ENCODE results near the gene VSIR. TPM values are rescaled to one million over a fixed set of nuclear protein-coding genes. Genes with fewer than 3 reads are reported as not detected.

The VSIR gene
- total RNA-seq, 1 experiment from 2014 or later, result 18.5 TPM

DNA sequence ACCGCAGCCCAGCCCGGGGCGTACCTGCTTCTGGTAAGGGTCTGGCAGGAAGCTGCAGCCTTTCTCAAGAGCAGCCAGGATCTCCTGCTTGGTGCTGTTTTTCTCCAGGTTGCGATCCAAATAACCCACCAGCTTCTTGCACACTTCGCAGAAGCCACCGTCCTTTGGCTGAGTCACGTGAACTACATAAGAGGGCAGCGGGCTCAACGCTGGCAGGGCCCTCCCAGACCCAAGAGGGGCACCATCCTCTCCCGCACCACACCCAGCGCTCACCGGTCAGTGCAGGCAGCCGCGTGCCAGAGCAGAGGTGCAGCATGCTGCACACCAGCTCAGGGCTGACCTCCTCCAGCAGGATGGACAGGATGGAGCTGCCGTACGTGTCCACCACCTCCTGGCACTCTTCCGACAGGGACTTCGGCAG is 46.1 kb upstream of the VSIR start:
- Histone ChIP-seq H3K27me3 (ENCODE audit: insufficient read depth, low read length) (no peaks in the 10 kb centered on the region), H3K9me3 (ENCODE audit: control insufficient read depth in 1 of 2, insufficient read depth in 1 of 2, low read depth in 1 of 2, low read length in 2 of 2) (no peaks in the 10 kb centered on the region), H3K79me2 (ENCODE audit: insufficient read depth, low read length) (no peaks in the 10 kb centered on the region), H3K4me1 (ENCODE audit: control insufficient read depth in 1 of 2, insufficient read depth in 2 of 2, low read length in 2 of 2) (no peaks in the 10 kb centered on the region), H3K9ac (ENCODE audit: low read length) (no peak overlapping the region), H3K27ac (ENCODE audit: low read depth, low read length) (no peak overlapping the region), H2AFZ (ENCODE audit: low read depth, low read length, poor library complexity, severe bottlenecking) (no peak overlapping the region), H3K4me3 (replicated peaks in 1 of 2; ENCODE audit: low read depth in 1 of 2, low read length in 2 of 2) (no peak overlapping the region), H4K20me1 (ENCODE audit: insufficient read depth) (no peaks in the 10 kb centered on the region), H3K36me3 (ENCODE audit: control insufficient read depth in 1 of 2, insufficient read depth in 2 of 2, low read length in 2 of 2) (peaks cover 24 to 56% of the 10 kb centered on the region in 2 experiments), H3K4me2 (ENCODE audit: low read length) (no peak overlapping the region), H3K9me2 (ENCODE audit: insufficient read depth) (no peaks in the 10 kb centered on the region)
- DNase-seq (ENCODE audit: low read depth, low spot score) (no peak), ATAC-seq (no peak)
- no TSS peak for BruUV-seq (replicated peaks)
- no peak for TF ChIP-seq ZFX (IDR thresholded peaks at IDR 0.05)
- TF ChIP-seq, protein P1, sequence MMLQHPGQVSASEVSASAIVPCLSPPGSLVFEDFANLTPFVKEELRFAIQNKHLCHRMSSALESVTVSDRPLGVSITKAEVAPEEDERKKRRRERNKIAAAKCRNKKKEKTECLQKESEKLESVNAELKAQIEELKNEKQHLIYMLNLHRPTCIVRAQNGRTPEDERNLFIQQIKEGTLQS (IDR thresholded peaks at IDR 0.05), result no peak
- no peak for TF ChIP-seq FOSL1 (IDR thresholded peaks at IDR 0.05; ENCODE audit: low read depth)
- TF ChIP-seq TCF7L2 (IDR thresholded peaks at IDR 0.05; ENCODE audit: borderline replicate concordance, extremely low read depth, insufficient read depth, insufficient read length), result no peak
- intact Hi-C loops (cut with micrococcal nuclease), result no loop called here
- RAD21 ChIA-PET (ENCODE audit: low non-redundant PET in 1 of 2, low total read pairs in 2 of 2, uncharacterized antibody in 2 of 2, unreplicated experiment in 2 of 2), result no interaction called here
- CTCF ChIA-PET, result interaction anchor here (1.1 kb wide), 1 partner anchor 77 kb away, joined by 4 read pairs; no protein-coding TSS in a partner anchor
- POLR2A ChIA-PET, result no interaction called here

DNA sequence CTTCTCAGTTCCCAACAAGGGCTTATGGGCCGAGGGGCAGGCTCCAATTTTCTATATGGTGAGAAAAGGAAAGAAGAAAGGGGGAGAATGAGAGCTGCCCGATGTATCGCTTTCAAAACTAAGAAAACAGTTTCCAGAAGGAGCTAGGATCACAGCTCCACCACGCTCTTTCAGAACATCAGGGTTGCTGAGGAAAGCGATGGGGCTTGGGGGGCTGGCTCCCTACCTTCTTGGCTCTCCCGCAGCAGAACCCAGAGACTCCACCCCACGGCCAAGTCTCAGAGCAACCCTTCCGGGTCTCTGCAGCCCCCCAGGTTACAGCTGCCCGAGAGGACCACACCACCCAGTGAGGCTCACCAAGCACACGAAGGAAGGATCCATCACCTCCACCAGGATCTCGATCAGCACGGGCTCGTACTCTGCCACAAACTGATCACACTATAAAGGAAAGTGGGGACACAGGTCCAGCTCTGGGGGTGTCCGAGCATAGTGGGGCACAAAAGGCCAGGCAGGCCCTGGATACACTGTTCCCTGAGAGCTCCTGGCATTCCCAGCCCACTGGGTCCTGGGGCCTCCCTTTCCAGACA is 45.4 kb upstream of the VSIR start:
- H3K27me3 ChIP-seq (ENCODE audit: insufficient read depth, low read length), result no peaks in the 10 kb centered on the region
- no TSS peak for BruUV-seq (replicated peaks)
- H3K79me2 ChIP-seq (ENCODE audit: insufficient read depth, low read length), result no peaks in the 10 kb centered on the region
- no peaks in the 10 kb centered on the region for H4K20me1 ChIP-seq (ENCODE audit: insufficient read depth)
- no peaks in the 10 kb centered on the region for H3K4me1 ChIP-seq (ENCODE audit: control insufficient read depth in 1 of 2, insufficient read depth in 2 of 2, low read length in 2 of 2)
- peaks cover 24 to 52% of the 10 kb centered on the region in 2 experiments for H3K36me3 ChIP-seq (ENCODE audit: control insufficient read depth in 1 of 2, insufficient read depth in 2 of 2, low read length in 2 of 2)
- DNase-seq (ENCODE audit: low read depth, low spot score) (no peak), ATAC-seq (no peak)
- no peak overlapping the region for H2AFZ ChIP-seq (ENCODE audit: low read depth, low read length, poor library complexity, severe bottlenecking)
- CTCF ChIA-PET, result interaction anchor here (1.1 kb wide), 1 partner anchor 78 kb away, joined by 4 read pairs; no protein-coding TSS in a partner anchor
- intact Hi-C loops (cut with micrococcal nuclease), result no loop called here
- no peak for TF ChIP-seq TCF7L2 (IDR thresholded peaks at IDR 0.05; ENCODE audit: borderline replicate concordance, extremely low read depth, insufficient read depth, insufficient read length)
- no peak for TF ChIP-seq CBX3 (IDR thresholded peaks at IDR 0.05; ENCODE audit: low read depth)
- TF ChIP-seq ZFX (IDR thresholded peaks at IDR 0.05), result no peak
- TF ChIP-seq ELF1 (IDR thresholded peaks at IDR 0.05; ENCODE audit: borderline replicate concordance, low read depth), result no peak
- TF ChIP-seq EZH2 (IDR thresholded peaks at IDR 0.05), result no peak
- no peak for TF ChIP-seq RAD21 (IDR thresholded peaks at IDR 0.05; ENCODE audit: low read depth)
- TF ChIP-seq, protein P2, sequence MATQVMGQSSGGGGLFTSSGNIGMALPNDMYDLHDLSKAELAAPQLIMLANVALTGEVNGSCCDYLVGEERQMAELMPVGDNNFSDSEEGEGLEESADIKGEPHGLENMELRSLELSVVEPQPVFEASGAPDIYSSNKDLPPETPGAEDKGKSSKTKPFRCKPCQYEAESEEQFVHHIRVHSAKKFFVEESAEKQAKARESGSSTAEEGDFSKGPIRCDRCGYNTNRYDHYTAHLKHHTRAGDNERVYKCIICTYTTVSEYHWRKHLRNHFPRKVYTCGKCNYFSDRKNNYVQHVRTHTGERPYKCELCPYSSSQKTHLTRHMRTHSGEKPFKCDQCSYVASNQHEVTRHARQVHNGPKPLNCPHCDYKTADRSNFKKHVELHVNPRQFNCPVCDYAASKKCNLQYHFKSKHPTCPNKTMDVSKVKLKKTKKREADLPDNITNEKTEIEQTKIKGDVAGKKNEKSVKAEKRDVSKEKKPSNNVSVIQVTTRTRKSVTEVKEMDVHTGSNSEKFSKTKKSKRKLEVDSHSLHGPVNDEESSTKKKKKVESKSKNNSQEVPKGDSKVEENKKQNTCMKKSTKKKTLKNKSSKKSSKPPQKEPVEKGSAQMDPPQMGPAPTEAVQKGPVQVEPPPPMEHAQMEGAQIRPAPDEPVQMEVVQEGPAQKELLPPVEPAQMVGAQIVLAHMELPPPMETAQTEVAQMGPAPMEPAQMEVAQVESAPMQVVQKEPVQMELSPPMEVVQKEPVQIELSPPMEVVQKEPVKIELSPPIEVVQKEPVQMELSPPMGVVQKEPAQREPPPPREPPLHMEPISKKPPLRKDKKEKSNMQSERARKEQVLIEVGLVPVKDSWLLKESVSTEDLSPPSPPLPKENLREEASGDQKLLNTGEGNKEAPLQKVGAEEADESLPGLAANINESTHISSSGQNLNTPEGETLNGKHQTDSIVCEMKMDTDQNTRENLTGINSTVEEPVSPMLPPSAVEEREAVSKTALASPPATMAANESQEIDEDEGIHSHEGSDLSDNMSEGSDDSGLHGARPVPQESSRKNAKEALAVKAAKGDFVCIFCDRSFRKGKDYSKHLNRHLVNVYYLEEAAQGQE (IDR thresholded peaks at IDR 0.05; ENCODE audit: low read depth), result no peak
- no peak for TF ChIP-seq YY1 (IDR thresholded peaks at IDR 0.05; ENCODE audit: extremely low read depth, insufficient replicate concordance, low read depth, low read length)
- TF ChIP-seq, protein P3, sequence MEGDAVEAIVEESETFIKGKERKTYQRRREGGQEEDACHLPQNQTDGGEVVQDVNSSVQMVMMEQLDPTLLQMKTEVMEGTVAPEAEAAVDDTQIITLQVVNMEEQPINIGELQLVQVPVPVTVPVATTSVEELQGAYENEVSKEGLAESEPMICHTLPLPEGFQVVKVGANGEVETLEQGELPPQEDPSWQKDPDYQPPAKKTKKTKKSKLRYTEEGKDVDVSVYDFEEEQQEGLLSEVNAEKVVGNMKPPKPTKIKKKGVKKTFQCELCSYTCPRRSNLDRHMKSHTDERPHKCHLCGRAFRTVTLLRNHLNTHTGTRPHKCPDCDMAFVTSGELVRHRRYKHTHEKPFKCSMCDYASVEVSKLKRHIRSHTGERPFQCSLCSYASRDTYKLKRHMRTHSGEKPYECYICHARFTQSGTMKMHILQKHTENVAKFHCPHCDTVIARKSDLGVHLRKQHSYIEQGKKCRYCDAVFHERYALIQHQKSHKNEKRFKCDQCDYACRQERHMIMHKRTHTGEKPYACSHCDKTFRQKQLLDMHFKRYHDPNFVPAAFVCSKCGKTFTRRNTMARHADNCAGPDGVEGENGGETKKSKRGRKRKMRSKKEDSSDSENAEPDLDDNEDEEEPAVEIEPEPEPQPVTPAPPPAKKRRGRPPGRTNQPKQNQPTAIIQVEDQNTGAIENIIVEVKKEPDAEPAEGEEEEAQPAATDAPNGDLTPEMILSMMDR (IDR thresholded peaks at IDR 0.05 in 2 of 3, conservative IDR thresholded peaks at IDR 0.05 in 1 of 3; ENCODE audit: borderline replicate concordance in 1 of 3, insufficient read depth in 1 of 3, low read depth in 2 of 3, low read length in 2 of 3), result no peak
- no peak for TF ChIP-seq EZH2phosphoT487 (IDR thresholded peaks at IDR 0.05; ENCODE audit: borderline replicate concordance)
- TF ChIP-seq SRF (IDR thresholded peaks at IDR 0.05; ENCODE audit: low read depth), result no peak
- TF ChIP-seq ZNF274 (IDR thresholded peaks at IDR 0.05; ENCODE audit: low read depth, low read length), result no peak
- TF ChIP-seq POLR2A (IDR thresholded peaks at IDR 0.05; ENCODE audit: borderline replicate concordance, extremely low read depth, insufficient read depth, insufficient read length), result no peak
- H3K27ac ChIP-seq (ENCODE audit: low read depth, low read length), result no peak overlapping the region
- H3K9ac ChIP-seq (ENCODE audit: low read length), result no peak overlapping the region
- no peak overlapping the region for H3K4me3 ChIP-seq (replicated peaks in 1 of 2; ENCODE audit: low read depth in 1 of 2, low read length in 2 of 2)
- no peaks in the 10 kb centered on the region for H3K9me3 ChIP-seq (ENCODE audit: control insufficient read depth in 1 of 2, insufficient read depth in 1 of 2, low read depth in 1 of 2, low read length in 2 of 2)
- POLR2A ChIA-PET, result no interaction called here
- no peak overlapping the region for H3K4me2 ChIP-seq (ENCODE audit: low read length)
- RAD21 ChIA-PET (ENCODE audit: low non-redundant PET in 1 of 2, low total read pairs in 2 of 2, uncharacterized antibody in 2 of 2, unreplicated experiment in 2 of 2), result no interaction called here
- H3K9me2 ChIP-seq (ENCODE audit: insufficient read depth), result no peaks in the 10 kb centered on the region

Data from HCT116 (cell line).